Body of pancreas (tissue), 4 donors: ENCODE results near the gene DNAH10. TPM values are rescaled to one million over a fixed set of nuclear protein-coding genes. Genes with fewer than 3 reads are reported as not detected.

ENCODE experiments used
- ATAC-seq: fragments of 150-250 bp; one replicate; pipeline ENCODE4 v1.9.1; 2016
- DNase-seq, 4 donors: peaks; one replicate each; pipeline ENCODE4 v3.0.0-alpha.2; 2019
- H3K27ac ChIP-seq, 4 donors: fragments of 200-600 bp; sonication (generic); 1 replicate in 3 of 4; 2 replicates in 1 of 4; pipeline versions ENCODE4 v1.5.1 to v1.6.1; 2016 to 2019; ENCODE audit warnings: mild to moderate bottlenecking in 1 of 4, mixed read lengths in 1 of 4, moderate library complexity in 1 of 4
- H3K27me3 ChIP-seq, 2 donors: fragments of 200-600 bp; sonication (generic); one replicate each; pipeline ENCODE4 v1.6.0; 2016; ENCODE audit warnings: mild to moderate bottlenecking in 1 of 2
- H3K36me3 ChIP-seq, 2 donors: fragments of 200-600 bp; sonication (generic); replicated peaks in 1 of 2; 2 replicates each; pipeline ENCODE4 v1.5.1; 2016; ENCODE audit warnings: low read depth in 2 of 2; ENCODE audit not compliant: insufficient read depth in 1 of 2
- H3K4me1 ChIP-seq: fragments of 200-600 bp; sonication (generic); one replicate; pipeline ENCODE4 v1.6.0; 2016
- H3K4me3 ChIP-seq, 2 donors: fragments of 200-600 bp; sonication (generic); 1 replicate in 1 of 2; 2 replicates in 1 of 2; pipeline ENCODE4 v1.5.1; 2016 to 2019
- H3K9me3 ChIP-seq, 3 donors: fragments of 200-600 bp; sonication (generic); 1 replicate in 2 of 3; 2 replicates in 1 of 3; pipeline ENCODE4 v1.5.1; 2016
- CTCF ChIP-seq, 7 experiments: fragments of 450-650 bp in 4 of 7; fragments of 200-600 bp in 3 of 7; sonication (generic) in 3 of 7; IDR thresholded peaks; one replicate each; pipeline ENCODE4 v1.5.1; 2016 to 2019; ENCODE audit warnings: antibody characterized with exemption in 7 of 7
- POLR2A ChIP-seq, 3 donors: fragments of 450-650 bp; IDR thresholded peaks; one replicate each; pipeline ENCODE4 v1.6.1; 2016; ENCODE audit warnings: antibody characterized with exemption in 3 of 3, mild to moderate bottlenecking in 2 of 3
- WGBS, 2 donors: methylation state at CpG; one replicate each; pipeline ENCODE4 v1.1.5; 2017; 5-methylcytosine and 5-hydroxymethylcytosine counted together
- intact Hi-C: fragments of 100-400 bp; cut with DNase I; formaldehyde crosslinking; loops from one replicate; pipeline ENCODE4 v1.15.1; 2023
- total RNA-seq, 2 donors: library from RNA; depleted of rRNA; stranded (reverse); fragments of >200 nt; gene quantifications; one replicate each; pipeline ENCODE4 v1.1.0, GENCODE V29; 2016

DNAH10 gene
- total RNA-seq, 2 donors from 2014 or later, result 0.26 TPM; not detected in 1

- intact Hi-C loops, result no loop called here
- Histone ChIP-seq H3K27me3 (no peaks in the 10 kb centered on the region), H3K4me1 (no peaks in the 10 kb centered on the region), H3K27ac (no peak overlapping the region), H3K36me3 (no peaks in the 10 kb centered on the region), H3K4me3 (no peak overlapping the region), H3K9me3 (no peaks in the 10 kb centered on the region)
- TF ChIP-seq POLR2A (IDR thresholded peaks at IDR 0.05) (no peak), CTCF (IDR thresholded peaks at IDR 0.05) (no peak)
- no peak for ATAC-seq
- DNase-seq, result no peak
- WGBS, 2 donors, result 60 to 76% methylated on average over 3 of the region's 3 CpGs
These were observed 111.7 kb downstream of the DNAH10 start for GRCh38 chr12:123873793-123874192.

GRCh38 chr12:123877968-123878367 is 115.9 kb downstream of the DNAH10 start:
- WGBS, 2 donors, result 65 to 75% methylated on average over 6 of the region's 6 CpGs
- Histone ChIP-seq H3K36me3 (no peaks in the 10 kb centered on the region), H3K4me3 (no peak overlapping the region), H3K27me3 (no peaks in the 10 kb centered on the region), H3K27ac (no peak overlapping the region), H3K4me1 (no peaks in the 10 kb centered on the region), H3K9me3 (no peaks in the 10 kb centered on the region)
- intact Hi-C loops, result no loop called here
- DNase-seq, result no peak
- no peak for ATAC-seq
- TF ChIP-seq CTCF (IDR thresholded peaks at IDR 0.05), result no peak
- no peak for TF ChIP-seq POLR2A (IDR thresholded peaks at IDR 0.05)

- Histone ChIP-seq H3K4me3 (no peak overlapping the region), H3K9me3 (no peaks in the 10 kb centered on the region), H3K36me3 (no peaks in the 10 kb centered on the region), H3K27me3 (no peaks in the 10 kb centered on the region), H3K27ac (no peak overlapping the region), H3K4me1 (no peaks in the 10 kb centered on the region)
- intact Hi-C loops, result no loop called here
- WGBS, 2 donors, result 70% methylated on average over 11 of the region's 11 CpGs
- DNase-seq (no peak), ATAC-seq (no peak)
- TF ChIP-seq CTCF (IDR thresholded peaks at IDR 0.05), result no peak
- TF ChIP-seq POLR2A (IDR thresholded peaks at IDR 0.05), result no peak
These were observed 117.0 kb downstream of the DNAH10 start for GRCh38 chr12:123879101-123879500.

- no peaks in the 10 kb centered on the region for H3K4me1 ChIP-seq
- H3K9me3 ChIP-seq, result no peaks in the 10 kb centered on the region
- intact Hi-C loops, result no loop called here
- no peak for TF ChIP-seq POLR2A (IDR thresholded peaks at IDR 0.05)
- TF ChIP-seq CTCF (IDR thresholded peaks at IDR 0.05), result no peak
- no peak for ATAC-seq
- H3K27me3 ChIP-seq, result no peaks in the 10 kb centered on the region
- no peak overlapping the region for H3K4me3 ChIP-seq
- no peak for DNase-seq
- 73 to 93% methylated on average over 13 to 14 of the region's 14 CpGs for WGBS, 2 donors
- H3K27ac ChIP-seq, result no peak overlapping the region
- H3K36me3 ChIP-seq, result no peaks in the 10 kb centered on the region
These were observed 117.6 kb downstream of the DNAH10 start for GRCh38 chr12:123879691-123880090.

GRCh38 chr12:123882161-123882705 is 120.1 kb downstream of the DNAH10 start:
- no peak overlapping the region for H3K27ac ChIP-seq
- WGBS, 2 donors, result 77 to 83% methylated on average over 7 to 8 of the region's 8 CpGs
- H3K4me1 ChIP-seq, result peaks cover 4% of the 10 kb centered on the region
- no peaks in the 10 kb centered on the region for H3K27me3 ChIP-seq
- no peaks in the 10 kb centered on the region for H3K9me3 ChIP-seq
- no peak overlapping the region for H3K4me3 ChIP-seq
- intact Hi-C loops, result no loop called here
- no peak for DNase-seq
- H3K36me3 ChIP-seq, result no peaks in the 10 kb centered on the region
- no peak for ATAC-seq
- TF ChIP-seq POLR2A (IDR thresholded peaks at IDR 0.05) (no peak), CTCF (IDR thresholded peaks at IDR 0.05) (no peak)
